Heart left ventricle (tissue), 16 donors: ENCODE results near the gene LAT. TPM values are rescaled to one million over a fixed set of nuclear protein-coding genes. Genes with fewer than 3 reads are reported as not detected.
"Not testable (repeated sequence)": the region's sequence is repeated elsewhere in the genome, so short reads cannot be mapped to it uniquely, and the experiment has no call there.

Experiments used
- ATAC-seq, 4 donors: fragments of 200-7000 bp; cut with Tn5 transposase; one replicate each; pipeline ENCODE4 v1.9.1; 2020 to 2022; ENCODE audit warnings: moderate library complexity in 4 of 4, mild to moderate bottlenecking in 3 of 4, moderate number of reproducible peaks in 1 of 4
- DNase-seq, 5 donors: peaks; one replicate each; pipeline ENCODE4 v3.0.0-alpha.2; 2020
- H3K27ac ChIP-seq, 12 donors: fragments of 200-600 bp; sonication (generic) in 4 of 12; one replicate each; pipeline versions ENCODE4 v1.5.0 to v1.8.0; 2016 to 2022; ENCODE audit warnings: mild to moderate bottlenecking in 2 of 12
- H3K27me3 ChIP-seq, 9 donors: fragments of 200-600 bp; sonication (generic) in 2 of 9; one replicate each; pipeline versions ENCODE4 v1.5.1 to v1.8.0; 2016 to 2022; ENCODE audit warnings: mild to moderate bottlenecking in 3 of 9
- H3K36me3 ChIP-seq, 9 donors: fragments of 200-600 bp; sonication (generic) in 2 of 9; one replicate each; pipeline versions ENCODE4 v1.5.0 to v1.8.0; 2018 to 2022; ENCODE audit warnings: mild to moderate bottlenecking in 2 of 9
- H3K4me1 ChIP-seq, 12 donors: fragments of 200-600 bp; sonication (generic) in 4 of 12; one replicate each; pipeline versions ENCODE4 v1.5.0 to v1.8.0; 2016 to 2022; ENCODE audit warnings: mild to moderate bottlenecking in 3 of 12
- H3K4me3 ChIP-seq, 12 donors: fragments of 200-600 bp; sonication (generic) in 4 of 12; one replicate each; pipeline versions ENCODE4 v1.5.0 to v1.8.0; 2017 to 2022; ENCODE audit warnings: mild to moderate bottlenecking in 9 of 12, moderate library complexity in 4 of 12
- H3K9me3 ChIP-seq, 12 donors: fragments of 200-600 bp; sonication (generic) in 4 of 12; one replicate each; pipeline versions ENCODE4 v1.5.0 to v1.8.0; 2016 to 2022; ENCODE audit warnings: mild to moderate bottlenecking in 1 of 12
- CTCF ChIP-seq, 12 donors: fragments of 200-600 bp; sonication (generic) in 4 of 12; IDR thresholded peaks; one replicate each; pipeline versions ENCODE4 v1.5.0 to v1.8.0; 2018 to 2022; ENCODE audit warnings: antibody characterized with exemption in 12 of 12, mild to moderate bottlenecking in 5 of 12
- POLR2A ChIP-seq, 2 donors: fragments of 450-650 bp; IDR thresholded peaks; one replicate each; pipeline ENCODE4 v1.6.1; 2017; ENCODE audit warnings: antibody characterized with exemption in 2 of 2, mild to moderate bottlenecking in 2 of 2, moderate library complexity in 2 of 2
- WGBS, 4 donors: extraction: QIAGEN DNeasy Blood & Tissue Kit in 2 of 4; methylation state at CpG; one replicate each; pipeline versions ENCODE4 v1.1.5 to v1.1.7; 2013 to 2018; 5-methylcytosine and 5-hydroxymethylcytosine counted together
- intact Hi-C, 10 donors: fragments of 100-400 bp; cut with DNase I; formaldehyde crosslinking; loops; one replicate each; pipeline versions ENCODE4 v1.11.1 to v1.14.2; 2022
- polyA plus RNA-seq, 2 donors: library from polyadenylated mRNA; stranded (reverse); fragments of 200-250 nt; gene quantifications; one replicate each; pipeline ENCODE4 v1.2.3, GENCODE V29; 2013
- total RNA-seq, 9 donors: library from RNA; depleted of rRNA in 2 of 9; stranded (reverse); fragments of >200 nt in 2 of 9; fragmentation: NEBNext Ultra II Directional in 3 of 9; extraction: Animal tissue kit (Norgen Biotek cat#: 25700) in 3 of 9; gene quantifications; one replicate each; pipeline versions ENCODE4 v1.1.0 to v1.2.4, GENCODE V29; 2016 to 2023
- donor health status: ischemic (EF 13 %, LVEDD 7.1; RV severe dilation, severe dysfunction).
- donor health status: healthy with polysubstance abuse.
- donor health status: DM: no; HTN: yes; CAD: no.
- donor health status: DM: no; HTN: no; CAD: no.
- donor health status: ischemic (EF 25% LVEDD 6.9; RV normal size, moderate dysfunction).
- donor health status: ischemic (EF 25% LVEDD 5.7; RV mildly dilated, moderate dysfunction).
- donor health status: healthy.
- donor health status: DM: yes; HTN: yes; CAD: no.
- donor health status: ischemic (EF 35%, LVEDD 5.7; RV mildly dilated, moderate dysfunction).
- donor health status: nonischemic (EF 11% LVEDD 7.7; RV severe dilation, severe dysfunction).
- donor health status: DM: yes; HTN: yes; CAD: no.
- donor health status: PGD.
- donor health status: ischemic (EF 29% LVEDD 5.4; RV normal size, mild dysfunction).
- donor health status: nonischemic (EF 23%, LVEDD 6.1; RV moderate dilation, normal function).

The LAT gene
- total and polyA plus RNA-seq, 11 donors, result 0.62 to 7.7 (median 1.4) TPM; not detected in 1

- Histone ChIP-seq H3K4me1 (no peaks in the 10 kb centered on the region), H3K27me3 (peaks cover 0 to 8% (median 0%) of the 10 kb centered on the region in 9 donors), H3K36me3 (peaks cover 0 to 30% (median 6%) of the 10 kb centered on the region in 9 donors), H3K27ac (no peak overlapping the region), H3K4me3 (no peak overlapping the region), H3K9me3 (peaks cover 0 to 2% (median 0%) of the 10 kb centered on the region in 12 donors)
- intact Hi-C loops, result no loop called here
- TF ChIP-seq POLR2A (IDR thresholded peaks at IDR 0.05) (no peak), CTCF (IDR thresholded peaks at IDR 0.05) (no peak)
- ATAC-seq (no peak), DNase-seq (no peak)
- 86 to 93% (median 92%) methylated on average over 10 of the region's 10 CpGs for WGBS, 4 donors
Observed at GRCh38 chr16:28992496-28992895, 7.6 kb downstream of the LAT start.

- no peak for ATAC-seq
- Histone ChIP-seq H3K36me3 (no peaks in the 10 kb centered on the region), H3K4me3 (no peak overlapping the region), H3K9me3 (no peaks in the 10 kb centered on the region), H3K27ac (no peak overlapping the region), H3K27me3 (peaks cover 0 to 6% (median 0%) of the 10 kb centered on the region in 9 donors), H3K4me1 (no peaks in the 10 kb centered on the region)
- intact Hi-C loops, result no loop called here
- TF ChIP-seq POLR2A (IDR thresholded peaks at IDR 0.05) (no peak), CTCF (IDR thresholded peaks at IDR 0.05) (no peak)
- WGBS, 4 donors, result 73 to 92% (median 81%) methylated on average over 3 of the region's 3 CpGs
- DNase-seq, result no peak
Observed at GRCh38 chr16:28998837-28999236, 14.0 kb downstream of the LAT start.

GRCh38 chr16:28999577-28999976 lies 14.7 kb downstream of the LAT start:
- ATAC-seq (no peak), DNase-seq (no peak)
- 64 to 73% (median 69%) methylated on average over 4 of the region's 4 CpGs for WGBS, 4 donors
- H3K9me3 ChIP-seq, result no peaks in the 10 kb centered on the region
- intact Hi-C loops, result no loop called here
- H3K27ac ChIP-seq, result no peak overlapping the region
- no peaks in the 10 kb centered on the region for H3K36me3 ChIP-seq
- no peak overlapping the region for H3K4me3 ChIP-seq
- TF ChIP-seq CTCF (IDR thresholded peaks at IDR 0.05) (no peak), POLR2A (IDR thresholded peaks at IDR 0.05) (no peak)
- no peaks in the 10 kb centered on the region for H3K4me1 ChIP-seq
- H3K27me3 ChIP-seq, result peaks cover 0 to 1% (median 0%) of the 10 kb centered on the region in 9 donors

GRCh38 chr16:29000019-29000418 lies 15.2 kb downstream of the LAT start:
- Histone ChIP-seq H3K4me1 (no peaks in the 10 kb centered on the region), H3K27me3 (no peaks in the 10 kb centered on the region), H3K36me3 (no peaks in the 10 kb centered on the region), H3K4me3 (no peak overlapping the region), H3K9me3 (no peaks in the 10 kb centered on the region), H3K27ac (no peak overlapping the region)
- 80 to 89% (median 87%) methylated on average over 2 of the region's 2 CpGs for WGBS, 4 donors
- TF ChIP-seq POLR2A (IDR thresholded peaks at IDR 0.05) (no peak), CTCF (IDR thresholded peaks at IDR 0.05) (no peak)
- DNase-seq (no peak), ATAC-seq (no peak)
- intact Hi-C loops, result no loop called here

GRCh38 chr16:29004496-29005139 lies 19.8 kb downstream of the LAT start:
- WGBS, 4 donors, result 71 to 75% (median 74%) methylated on average over 8 to 9 of the region's 9 CpGs
- H3K27me3 ChIP-seq, intact Hi-C loops, H3K4me3 ChIP-seq, DNase-seq, H3K36me3 ChIP-seq, ATAC-seq, H3K9me3 ChIP-seq, H3K27ac ChIP-seq: not testable (repeated sequence)
- H3K4me1 ChIP-seq, result peaks cover 0 to 16% (median 0%) of the 10 kb centered on the region in 12 donors
